Retinal pigment epithelial cell (primary cell): ENCODE data around the gene OR52D1.

Experiments used
- DNase-seq: peaks from one replicate; pipeline ENCODE4 v3.0.0-alpha.2; 2010; ENCODE audit warnings: low read depth
- H3K4me3 ChIP-seq: 2 replicates; pipeline ENCODE4 v1.5.1; 2011; ENCODE audit warnings: mild to moderate bottlenecking, low read length, control low read depth, moderate library complexity
- CTCF ChIP-seq: conservative IDR thresholded peaks from 2 replicates; pipeline ENCODE4 v1.5.1; 2011; ENCODE audit warnings: low read depth, low read length, control low read depth, inconsistent platforms

Gene OR52D1

DNA sequence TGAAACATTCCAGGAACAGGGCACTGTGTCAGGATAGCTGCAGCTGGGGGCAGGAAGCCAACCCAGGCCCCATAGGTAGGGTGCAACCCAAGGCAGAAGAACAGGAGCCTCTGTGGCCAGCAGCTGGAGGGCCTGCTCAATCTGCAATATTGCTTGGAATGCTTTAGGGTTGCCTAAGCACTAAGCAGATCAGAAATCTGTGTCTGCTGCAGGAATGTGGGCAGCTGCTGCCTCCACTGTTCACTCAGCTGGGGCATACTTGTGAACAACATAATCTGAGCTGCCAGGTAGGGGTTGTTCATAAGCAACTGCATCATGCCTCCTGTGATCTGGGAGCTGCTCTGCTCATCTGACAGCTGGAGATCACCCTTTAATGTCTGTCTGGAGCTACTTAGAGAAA is 26.4 kb downstream of the OR52D1 start:
- no peak overlapping the region for H3K4me3 ChIP-seq
- no peak for DNase-seq
- TF ChIP-seq CTCF = no peak

DNA sequence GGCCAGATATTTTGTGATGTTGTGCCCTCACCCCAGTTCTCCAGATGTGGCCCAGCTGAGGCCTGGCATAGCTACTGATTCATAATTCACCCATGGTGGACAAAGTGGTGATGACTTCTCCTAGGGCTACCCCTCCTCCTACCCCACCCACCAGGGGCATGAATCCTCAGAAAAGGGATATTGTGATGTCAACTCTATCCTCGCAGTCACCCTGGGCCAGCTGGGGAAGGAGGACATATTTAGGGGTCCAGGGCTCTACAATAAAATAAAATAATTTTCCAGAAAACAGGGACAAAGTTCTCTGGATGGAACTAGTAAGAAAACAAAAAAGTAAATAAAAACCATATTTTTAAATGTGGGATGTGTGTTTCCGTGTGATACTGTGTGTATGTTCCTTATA is 28.1 kb downstream of the OR52D1 start, which contains the start of gene UBQLNL:
TSS of gene UBQLNL (minus strand) at position 101 of the 400 bp plus-strand sequence. CDS start 258 bp downstream, outside the sequence.
- DNase-seq = no peak
- no peak within 1 kb of the TSS for H3K4me3 ChIP-seq
- no peak for TF ChIP-seq CTCF

DNA sequence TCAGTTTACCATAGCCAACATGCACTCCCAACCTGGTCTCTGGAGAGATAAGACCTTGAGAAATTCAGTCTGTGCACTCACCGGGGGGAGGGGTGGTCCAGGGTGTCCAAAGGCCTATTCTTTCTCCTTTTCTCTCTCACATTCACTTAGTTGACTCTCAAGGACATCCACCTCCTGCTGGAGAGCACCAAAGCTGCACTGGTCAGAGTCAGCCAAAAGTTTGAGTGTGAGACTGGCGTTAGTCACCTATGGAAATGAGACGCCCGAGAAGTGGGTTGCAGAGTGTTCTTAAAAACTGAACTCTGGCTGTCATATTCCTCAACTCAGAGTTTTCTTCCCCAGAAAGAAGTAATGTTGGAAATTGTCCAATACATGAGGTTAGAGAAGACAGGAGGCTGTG is 33.1 kb downstream of the OR52D1 start:
- DNase-seq = no peak
- no peak for TF ChIP-seq CTCF
- H3K4me3 ChIP-seq = no peak overlapping the region

DNA sequence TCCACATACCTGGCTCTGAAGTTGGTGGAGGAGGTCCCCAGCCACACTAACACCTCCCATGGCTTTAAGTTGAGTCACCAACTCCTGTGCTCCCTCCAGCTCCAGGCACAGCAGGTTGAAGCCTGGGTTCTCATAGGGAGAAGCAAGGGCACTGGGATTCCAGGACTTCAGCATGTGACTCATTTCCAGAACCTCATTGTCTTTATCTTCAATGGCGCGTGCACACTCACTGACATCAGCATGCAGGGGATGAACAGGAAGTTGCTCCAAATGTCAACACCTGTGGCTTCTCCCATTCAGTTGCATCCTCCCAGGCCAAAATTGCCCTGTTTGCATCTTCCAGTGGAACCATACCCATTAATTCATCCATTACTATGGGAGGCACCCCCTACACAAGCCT is 33.8 kb downstream of the OR52D1 start:
- no peak overlapping the region for H3K4me3 ChIP-seq
- no peak for TF ChIP-seq CTCF
- no peak for DNase-seq

DNA sequence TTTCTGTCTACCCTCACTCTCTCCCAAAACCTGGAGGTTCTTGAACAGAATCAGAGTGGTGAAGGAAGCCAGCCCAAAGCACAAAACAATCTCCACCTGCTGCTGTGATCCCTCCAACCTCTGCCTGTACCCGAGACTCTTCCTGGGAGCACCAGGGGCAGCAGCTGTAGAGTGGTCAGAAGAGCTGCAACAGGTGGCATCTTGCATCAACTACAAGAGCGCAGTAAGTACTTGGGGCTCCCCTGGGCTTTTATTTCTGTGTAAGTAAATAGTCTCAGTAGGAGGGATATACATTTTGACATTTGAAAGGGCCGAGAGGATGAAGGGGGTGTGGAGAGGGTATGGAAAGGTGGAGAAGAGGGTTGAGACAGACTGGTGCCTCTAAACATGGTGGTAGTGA is 36.3 kb downstream of the OR52D1 start:
- TF ChIP-seq CTCF = no peak
- no peak overlapping the region for H3K4me3 ChIP-seq
- DNase-seq = no peak

- no peak for TF ChIP-seq CTCF
- no peak overlapping the region for H3K4me3 ChIP-seq
- no peak for DNase-seq
These were observed 39.2 kb downstream of the OR52D1 start for GRCh38 chr11:5527716-5528115.

GRCh38 chr11:5528495-5528894 is 40.0 kb downstream of the OR52D1 start:
- no peak for DNase-seq
- H3K4me3 ChIP-seq = no peak overlapping the region
- TF ChIP-seq CTCF = no peak
